GM18526 (cell line): ENCODE measurements around the gene YLPM1.

Source experiments
- POLR2A ChIP-seq: IDR thresholded peaks from 3 replicates; pipeline ENCODE4 v1.6.1; 2011; ENCODE audit not compliant: insufficient read length; ENCODE audit errors: extremely low read depth

Gene YLPM1

DNA sequence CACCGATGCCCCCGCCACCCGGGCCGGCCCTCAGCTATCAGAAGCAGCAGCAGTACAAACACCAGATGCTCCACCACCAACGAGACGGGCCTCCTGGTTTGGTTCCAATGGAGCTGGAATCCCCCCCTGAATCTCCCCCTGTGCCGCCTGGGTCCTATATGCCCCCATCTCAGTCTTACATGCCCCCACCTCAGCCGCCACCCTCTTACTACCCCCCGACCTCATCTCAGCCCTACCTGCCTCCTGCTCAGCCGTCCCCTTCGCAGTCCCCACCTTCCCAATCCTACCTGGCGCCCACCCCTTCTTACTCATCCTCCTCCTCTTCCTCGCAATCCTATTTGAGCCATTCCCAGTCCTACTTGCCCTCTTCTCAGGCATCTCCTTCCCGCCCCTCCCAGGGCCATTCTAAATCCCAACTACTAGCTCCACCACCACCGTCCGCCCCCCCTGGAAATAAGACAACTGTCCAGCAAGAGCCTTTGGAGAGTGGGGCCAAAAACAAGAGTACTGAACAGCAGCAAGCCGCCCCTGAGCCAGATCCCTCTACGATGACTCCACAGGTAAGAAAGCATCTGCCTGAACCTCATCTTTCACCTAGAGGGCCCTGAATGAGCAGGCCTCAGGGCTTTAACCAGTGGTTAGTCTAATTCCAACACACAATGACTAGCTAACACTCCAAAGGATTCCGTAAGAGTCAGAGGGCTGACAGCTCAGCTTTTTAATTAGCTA, 851 bp downstream of the YLPM1 start:
- no peak for TF ChIP-seq POLR2A

DNA sequence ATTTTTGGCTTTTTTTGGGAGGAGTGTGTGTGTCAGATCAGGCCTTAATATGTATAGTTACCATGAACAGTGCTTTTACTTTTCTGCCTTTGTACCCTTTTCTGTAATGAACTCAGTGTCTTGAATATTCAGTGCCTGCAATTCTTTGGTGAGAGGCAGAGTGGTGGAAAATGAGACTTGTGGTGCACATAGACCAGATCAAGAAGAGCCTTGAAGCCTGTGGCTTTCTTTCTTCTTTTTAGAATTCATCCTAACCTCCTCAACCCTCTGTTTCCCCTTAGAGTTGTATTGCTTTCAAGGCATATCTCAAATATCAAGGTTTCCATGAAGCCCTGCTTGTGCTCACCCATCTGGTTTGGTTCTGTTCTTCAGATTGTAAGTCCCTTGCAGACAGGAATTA, 2.6 kb downstream of the YLPM1 start:
- TF ChIP-seq POLR2A = no peak

DNA sequence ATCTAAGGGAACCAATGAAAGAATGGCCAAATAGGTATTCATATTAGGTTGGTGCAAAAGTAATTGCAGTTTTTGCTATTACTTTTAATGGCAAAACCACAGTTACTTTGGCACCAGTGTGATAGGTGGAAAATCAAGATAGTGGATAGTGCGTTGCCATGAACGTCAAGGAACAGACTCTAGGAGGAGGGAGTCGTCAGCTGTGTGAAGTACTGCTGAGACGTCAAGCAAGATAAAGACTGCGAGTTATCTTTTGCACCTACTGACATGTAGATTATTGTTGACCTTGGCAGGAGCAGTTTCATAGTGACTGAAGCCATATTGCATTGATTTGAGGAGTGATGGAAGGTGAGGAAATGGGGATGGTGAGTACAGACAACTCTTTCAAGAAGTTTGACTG, 8.3 kb downstream of the YLPM1 start:
- TF ChIP-seq POLR2A = no peak

DNA sequence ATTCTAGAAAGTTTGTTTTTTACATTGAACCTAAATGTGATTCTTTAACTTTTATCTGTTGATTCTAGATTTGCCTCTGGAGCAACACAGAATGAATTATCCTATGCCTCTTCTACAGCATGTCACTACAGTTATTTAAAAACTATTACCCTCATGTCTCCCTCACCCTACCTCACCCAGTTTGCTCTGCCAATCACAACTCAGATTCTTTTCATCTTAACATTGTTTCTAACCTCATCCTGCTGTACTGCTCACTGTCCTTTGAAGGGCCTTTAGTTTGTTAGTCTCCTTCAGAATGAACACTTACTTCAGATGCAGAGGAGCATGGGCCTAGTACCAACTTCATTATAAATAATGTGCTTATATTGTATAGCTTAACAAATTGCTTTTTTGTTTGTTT, 21.5 kb downstream of the YLPM1 start:
- no peak for TF ChIP-seq POLR2A

DNA sequence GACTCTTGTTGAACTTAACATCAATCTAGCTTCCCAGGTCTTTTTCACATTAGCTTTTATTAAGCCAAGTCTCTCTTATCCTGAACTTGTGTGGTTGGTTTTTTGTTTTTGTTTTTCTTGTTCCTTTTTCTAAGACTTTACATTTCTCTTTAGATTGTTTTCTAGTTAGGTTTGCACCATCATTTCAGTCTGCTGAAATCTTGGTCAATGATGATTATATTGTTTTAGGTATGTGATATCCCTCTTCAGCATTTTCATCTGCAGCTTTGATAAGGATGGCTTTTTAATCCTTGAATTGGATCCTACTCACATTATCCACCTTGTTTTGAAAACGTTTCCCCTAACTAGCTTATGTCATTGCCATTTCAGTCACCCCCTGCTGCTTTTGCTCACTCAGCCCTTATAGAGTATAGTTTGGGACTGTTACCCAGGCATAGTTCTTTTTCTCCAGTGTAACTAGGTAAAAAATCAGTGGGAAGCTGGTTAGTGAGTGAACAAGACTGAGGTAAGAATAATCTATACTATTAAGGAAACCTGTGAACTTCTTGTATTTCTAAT, 22.0 kb downstream of the YLPM1 start:
- TF ChIP-seq POLR2A = no peak

DNA sequence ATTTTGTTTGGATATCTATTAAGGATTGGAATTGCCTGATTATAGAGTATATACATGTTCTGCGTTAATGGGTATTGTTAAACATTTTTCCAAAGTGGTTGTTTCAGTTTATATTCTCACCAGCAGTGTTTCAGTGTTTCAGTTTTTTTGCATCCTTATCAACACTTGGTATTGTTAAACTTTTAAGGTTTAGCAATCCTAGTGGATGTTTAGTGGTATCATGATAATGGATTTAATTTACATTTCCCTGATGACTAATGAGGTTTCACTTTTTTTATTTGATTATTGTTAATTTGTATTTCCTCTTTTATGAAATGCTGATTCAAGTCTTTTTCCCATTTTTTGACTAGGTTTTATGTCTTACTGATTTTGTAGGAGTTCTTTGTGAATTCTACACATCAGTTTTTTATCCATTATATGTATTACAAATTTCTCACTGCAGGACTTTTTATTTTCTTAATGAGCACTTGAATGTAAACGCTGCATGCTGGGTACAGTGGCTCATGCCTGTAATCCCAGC, 23.7 kb downstream of the YLPM1 start:
- TF ChIP-seq POLR2A = no peak

DNA sequence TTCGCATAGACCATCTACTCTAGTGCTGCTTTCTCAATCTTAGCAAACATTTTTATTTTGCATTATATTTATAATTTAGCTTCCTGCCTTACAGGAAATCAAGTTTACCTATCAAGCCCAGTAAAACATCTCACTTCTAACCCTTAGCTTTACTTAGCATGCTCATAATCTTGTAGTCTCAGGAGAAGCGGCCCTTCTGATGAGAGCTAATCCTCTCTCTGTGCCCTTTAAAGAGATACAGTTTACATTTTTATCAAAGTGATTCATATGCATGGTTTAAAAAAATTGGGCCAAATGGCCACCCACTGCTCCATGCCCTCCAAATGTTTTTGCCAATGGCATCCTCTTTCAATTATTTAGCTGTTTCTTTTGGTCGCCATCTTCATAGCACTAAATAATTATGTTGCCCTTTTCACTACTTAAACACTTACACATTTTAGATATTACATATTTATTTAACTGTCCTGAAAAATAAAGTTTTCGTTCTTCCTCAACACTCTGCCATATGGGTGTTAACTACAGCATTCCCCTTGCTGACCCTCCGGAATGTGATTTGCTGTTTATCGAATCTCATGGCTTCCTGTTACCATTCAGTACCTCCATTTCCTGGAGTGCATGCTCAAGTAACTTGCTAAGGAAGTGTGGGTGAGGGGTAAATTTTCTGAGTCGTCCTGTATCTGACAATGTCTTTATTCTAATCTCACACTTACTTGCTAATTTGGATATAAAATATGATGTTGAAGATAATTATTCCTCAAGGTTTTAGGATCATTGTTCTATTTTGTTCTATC, 29.3 kb downstream of the YLPM1 start:
- TF ChIP-seq POLR2A = no peak

DNA sequence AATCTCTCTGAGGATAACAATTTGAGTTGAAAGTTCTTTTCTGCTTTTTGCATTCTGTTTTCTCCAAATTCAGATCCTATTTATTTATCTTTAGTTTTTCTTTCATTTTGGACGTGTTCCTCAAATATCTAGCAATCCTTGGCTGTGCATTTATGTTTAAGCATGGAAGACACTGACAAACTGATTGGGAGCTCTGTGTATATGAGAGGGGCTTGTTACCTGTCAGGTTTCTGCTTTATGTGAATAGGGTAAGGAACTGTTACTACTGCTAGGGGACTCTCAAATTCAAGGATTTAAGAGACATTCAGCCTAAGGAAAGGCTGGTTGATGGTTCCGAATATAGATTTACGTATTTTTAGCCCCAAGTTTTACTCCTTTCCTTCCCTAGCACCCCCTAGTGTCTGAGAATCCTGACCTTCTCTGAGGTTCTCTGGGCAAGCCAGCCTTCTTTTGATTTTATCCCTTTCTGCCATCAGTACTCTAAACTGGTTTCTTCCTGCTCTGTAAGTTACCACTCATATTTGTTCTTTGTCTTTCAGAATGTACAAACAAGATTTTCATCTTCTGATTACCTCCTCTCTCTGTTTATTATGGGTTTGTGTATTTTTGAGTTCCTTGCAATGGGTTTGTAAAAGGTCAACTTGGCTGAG, 30.5 kb downstream of the YLPM1 start:
- TF ChIP-seq POLR2A = no peak

DNA sequence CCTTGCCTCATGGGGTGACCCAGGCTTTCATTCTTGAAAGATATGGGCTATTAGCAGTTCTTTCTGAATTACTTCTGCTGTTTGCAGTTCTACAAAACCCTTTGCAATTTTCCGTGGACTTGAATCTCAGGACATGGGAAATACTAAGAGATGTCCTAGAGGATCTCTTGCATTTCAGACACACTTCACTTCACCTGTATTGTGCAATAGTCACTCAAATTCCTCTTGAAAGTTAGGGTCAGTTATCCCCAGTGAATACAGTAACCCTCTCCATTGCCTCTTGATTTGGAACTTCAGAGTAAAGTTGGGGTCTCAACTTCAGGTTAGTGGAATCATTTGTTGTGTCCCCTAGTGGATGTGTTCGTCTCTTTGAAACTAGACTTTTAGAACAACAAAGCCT, 31.8 kb downstream of the YLPM1 start:
- TF ChIP-seq POLR2A = no peak

DNA sequence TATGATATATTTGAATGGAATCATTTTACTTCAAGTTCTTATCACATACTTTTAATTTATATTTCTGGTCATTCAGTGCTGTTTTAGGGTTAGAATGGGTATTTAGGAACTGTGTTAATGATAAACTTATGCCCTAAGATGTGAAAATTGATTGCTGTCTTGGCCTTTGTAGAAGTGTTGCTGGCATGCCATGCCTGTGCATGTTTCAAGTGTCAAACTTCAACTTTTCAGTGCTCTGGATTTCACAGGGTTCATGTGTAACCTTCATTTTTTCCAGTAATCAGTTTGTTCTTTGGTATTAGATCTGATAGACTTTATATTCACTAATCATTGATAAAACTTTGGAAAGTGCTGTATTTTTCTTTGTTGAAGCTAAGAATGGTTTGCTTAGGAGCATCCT, 36.6 kb downstream of the YLPM1 start:
- no peak for TF ChIP-seq POLR2A

DNA sequence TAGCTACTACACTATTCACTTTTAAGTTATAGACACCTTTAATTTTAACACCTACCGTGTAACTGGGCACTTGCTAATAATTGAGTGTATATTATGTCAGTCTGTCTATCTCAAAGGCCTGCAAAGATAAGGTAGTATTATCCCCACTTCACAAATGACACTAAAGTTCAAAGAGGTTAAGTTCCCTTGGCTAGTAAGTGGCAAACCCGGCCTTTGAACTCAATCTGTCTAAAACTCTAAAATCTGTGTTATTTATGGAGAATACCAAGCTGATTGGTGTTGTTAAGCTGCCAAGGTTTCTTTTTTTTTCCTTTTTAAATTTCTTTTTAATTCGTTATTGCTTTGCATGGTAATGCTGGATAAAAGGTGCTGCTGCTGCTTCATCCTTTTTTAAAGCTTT, 37.7 kb downstream of the YLPM1 start:
- no peak for TF ChIP-seq POLR2A

DNA sequence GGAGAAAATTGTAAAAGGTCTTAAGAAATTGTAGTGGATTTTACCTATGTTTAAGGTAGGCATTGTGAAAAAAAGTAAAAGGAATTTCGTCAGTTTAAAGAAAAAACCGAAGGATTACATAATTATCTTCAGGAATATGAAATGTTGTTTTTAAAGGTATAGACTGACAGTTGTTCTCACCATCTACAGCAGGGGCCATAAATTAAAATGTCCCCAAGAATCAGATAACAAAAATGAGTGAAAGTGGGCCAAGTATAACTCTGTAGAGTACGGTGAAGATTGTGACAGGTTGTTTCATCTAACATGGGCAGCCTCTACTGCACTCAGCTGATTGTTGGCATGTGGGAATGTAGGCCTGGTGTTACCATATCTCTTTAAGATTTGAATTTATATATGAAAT, 38.3 kb downstream of the YLPM1 start:
- no peak for TF ChIP-seq POLR2A

DNA sequence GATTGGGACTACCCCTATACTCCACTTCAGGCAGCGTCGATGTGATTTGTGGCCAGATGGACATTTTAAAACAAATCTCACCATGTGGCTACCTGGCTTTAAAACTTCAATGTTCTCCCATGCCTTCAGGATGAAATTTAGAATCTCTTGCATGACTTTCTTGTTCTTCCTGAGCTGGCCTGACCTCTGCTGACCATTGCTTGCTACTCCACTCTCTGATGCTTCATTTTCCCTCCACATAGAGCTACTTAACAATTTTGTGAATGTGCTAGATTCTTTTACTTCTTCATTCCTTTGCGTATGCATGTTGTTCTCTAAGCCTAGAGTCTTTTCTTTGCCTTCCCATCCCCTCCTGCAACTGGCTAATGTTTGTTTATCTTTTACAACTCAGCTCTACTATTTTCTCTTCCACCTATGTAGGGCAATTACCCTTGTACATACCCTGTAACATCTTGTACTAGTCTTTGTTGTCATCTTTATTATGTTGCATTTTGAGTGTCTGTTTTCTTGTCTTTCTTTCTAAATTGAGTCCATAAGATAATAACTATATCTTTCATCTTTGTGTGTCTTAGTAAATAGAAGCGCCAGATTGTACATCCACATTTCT, 41.2 kb downstream of the YLPM1 start:
- no peak for TF ChIP-seq POLR2A

DNA sequence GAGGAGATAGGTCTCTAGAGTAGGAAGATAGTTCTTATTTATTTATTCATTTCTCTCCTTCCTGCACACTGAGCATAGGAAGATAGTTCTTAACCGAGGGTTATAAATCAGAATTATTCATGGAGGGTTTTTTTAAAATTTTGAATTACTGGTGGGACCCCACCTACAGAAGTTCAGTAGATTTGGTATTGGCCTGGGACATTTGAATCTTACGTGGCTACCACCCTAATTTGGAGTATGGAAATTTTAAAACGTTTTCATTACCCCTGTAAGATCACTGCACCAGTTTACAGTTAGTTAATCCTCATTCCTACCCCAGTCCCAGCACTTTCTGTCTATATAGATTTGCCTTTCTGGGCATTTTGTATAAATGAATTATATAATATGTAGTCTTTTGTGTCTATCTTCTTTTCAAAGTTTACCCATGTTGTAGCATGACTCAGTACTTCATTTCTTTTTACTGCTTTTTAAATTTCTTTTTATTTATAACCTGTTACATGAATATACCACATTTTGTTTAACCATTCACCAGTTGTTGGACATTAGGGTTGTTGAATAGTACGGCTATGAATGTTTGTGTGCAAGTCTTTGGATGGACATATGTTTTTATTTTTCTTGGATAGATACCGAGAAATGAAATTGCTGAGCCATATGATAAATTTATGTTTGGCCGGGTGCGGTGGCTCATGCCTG, 44.9 kb downstream of the YLPM1 start:
- no peak for TF ChIP-seq POLR2A

DNA sequence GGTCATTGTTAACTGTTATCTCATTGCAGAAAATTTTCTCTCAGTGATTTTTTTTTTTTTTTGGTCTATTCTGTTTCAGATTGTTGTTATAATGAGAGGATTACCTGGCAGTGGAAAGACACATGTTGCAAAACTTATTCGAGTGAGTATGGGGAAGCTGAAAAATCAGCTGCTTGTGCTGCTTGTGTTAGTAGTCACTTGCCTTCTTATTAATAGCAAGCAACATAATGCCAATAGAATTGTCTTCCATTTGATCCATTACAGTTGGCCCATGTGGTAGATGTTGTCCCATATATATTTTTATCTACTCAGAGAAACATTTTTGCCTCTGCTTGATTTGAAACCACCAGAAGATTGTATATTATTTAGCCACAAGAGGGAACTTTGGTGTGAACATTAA, 53.0 kb downstream of the YLPM1 start:
- no peak for TF ChIP-seq POLR2A
